GM12878 (cell line): Measurements from ENCODE around the gene ATP6V0A4.

Experiments
- CTCF ChIP-seq, 3 experiments: IDR thresholded peaks in 2 of 3; conservative IDR thresholded peaks in 1 of 3; 2 replicates each; pipeline ENCODE4 v1.5.1; 2011; ENCODE audit warnings: low read depth in 3 of 3, low read length in 3 of 3, mild to moderate bottlenecking in 3 of 3, control low read depth in 2 of 3, moderate library complexity in 2 of 3, inconsistent platforms in 1 of 3, mixed read lengths in 1 of 3; ENCODE audit not compliant: control insufficient read depth in 2 of 3, insufficient read depth in 1 of 3; ENCODE audit errors: extremely low read depth in 1 of 3
- SPI1 ChIP-seq: IDR thresholded peaks from 2 replicates; pipeline ENCODE4 v1.6.1; 2011; ENCODE audit warnings: low read depth, mild to moderate bottlenecking, low read length, moderate library complexity, borderline replicate concordance; ENCODE audit not compliant: insufficient read depth
- SRF ChIP-seq, 2 experiments: IDR thresholded peaks; 2 replicates each; pipeline ENCODE4 v1.6.1; 2011; ENCODE audit warnings: low read depth in 2 of 2, low read length in 2 of 2, mild to moderate bottlenecking in 1 of 2, moderate library complexity in 1 of 2
- YY1 ChIP-seq: IDR thresholded peaks from 2 replicates; pipeline ENCODE4 v1.6.1; 2011; ENCODE audit warnings: low read depth, mild to moderate bottlenecking, low read length

GRCh38 chr7:138699661-138700060 lies 98.3 kb downstream of the ATP6V0A4 start:
- TF ChIP-seq CTCF (IDR thresholded peaks at IDR 0.05 in 2 of 3, conservative IDR thresholded peaks at IDR 0.05 in 1 of 3; ENCODE audit: control insufficient read depth in 2 of 3, extremely low read depth in 1 of 3, insufficient read depth in 1 of 3, low read depth in 3 of 3, low read length in 3 of 3): no peak
- TF ChIP-seq YY1: no peak
- no peak for TF ChIP-seq SRF (IDR thresholded peaks at IDR 0.05; ENCODE audit: low read depth in 2 of 2, low read length in 2 of 2)
- no peak for TF ChIP-seq SPI1
